ENCODE results near the gene NUP98.

GRCh38 chr11:3669128-3669527, 128.2 kb downstream of the NUP98 start:
- TF ChIP-seq CTCF (IDR thresholded peaks at IDR 0.05) (no peak), EP300 (IDR thresholded peaks at IDR 0.05) (no peak), POLR2A (IDR thresholded peaks at IDR 0.05) (no peak)

Data from ovary (tissue), 3 donors.